T-helper 1 cell treated with Interleukin-12 subunit alpha and Interleukin-12 subunit beta and Interleukin-4 antibody, amounts not matched to agents 30 ng/mL and 1 ng/mL, for 36 hours (primary cell): ENCODE data around the gene PNRC1. TPM values are rescaled to one million over a fixed set of nuclear protein-coding genes. Genes with fewer than 3 reads are reported as not detected.

Experiments
- intact Hi-C: fragments of 100-400 bp; cut with micrococcal nuclease; formaldehyde crosslinking; loops from one replicate; pipeline ENCODE4 v1.15.1; 2024
- total RNA-seq: library from RNA; stranded (reverse); gene quantifications from 2 replicates; pipeline ENCODE4 v1.2.3, GENCODE V29; 2022

The PNRC1 gene
- total RNA-seq, 1 donor from 2014 or later = 75.7 TPM

DNA sequence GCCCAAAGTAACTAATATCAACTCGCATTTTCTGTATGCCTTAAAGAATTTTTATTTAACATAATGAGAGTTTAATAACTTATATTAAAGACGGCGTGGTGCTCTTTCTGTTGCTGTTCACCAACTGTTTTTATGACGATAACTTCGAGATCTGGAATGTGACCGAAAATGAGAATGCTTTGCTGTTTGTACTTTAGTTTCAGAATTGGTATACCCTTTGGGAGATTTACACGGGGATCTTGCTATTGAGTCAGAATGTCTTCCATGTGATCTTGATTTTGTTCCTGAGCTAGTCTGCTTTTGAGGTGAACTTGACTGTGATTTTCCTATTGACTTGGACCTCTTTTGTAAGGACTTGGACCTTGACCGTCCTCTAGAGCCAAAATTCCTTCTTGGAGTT lies 17.9 kb downstream of the PNRC1 start:
- intact Hi-C loops = no loop called here

DNA sequence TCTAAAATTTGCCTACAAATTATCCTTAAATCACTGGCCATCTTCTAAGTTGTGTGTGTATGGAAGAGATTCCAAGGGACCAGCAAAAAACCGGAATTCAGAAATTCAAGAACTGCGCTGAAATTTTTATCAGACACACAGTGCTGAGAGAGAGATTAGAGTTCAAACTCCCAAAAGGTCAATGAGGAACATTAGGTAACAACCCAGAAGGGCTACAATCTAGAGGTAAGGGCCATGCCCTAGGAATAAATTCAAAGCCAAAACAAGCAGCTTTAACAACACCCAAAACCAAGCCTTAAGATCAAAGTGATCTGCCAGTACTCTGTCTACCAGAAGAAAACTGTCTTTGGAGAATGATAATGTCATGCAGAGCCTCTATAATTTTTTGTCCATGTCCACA lies 19.6 kb downstream of the PNRC1 start:
- intact Hi-C loops = no loop called here

DNA sequence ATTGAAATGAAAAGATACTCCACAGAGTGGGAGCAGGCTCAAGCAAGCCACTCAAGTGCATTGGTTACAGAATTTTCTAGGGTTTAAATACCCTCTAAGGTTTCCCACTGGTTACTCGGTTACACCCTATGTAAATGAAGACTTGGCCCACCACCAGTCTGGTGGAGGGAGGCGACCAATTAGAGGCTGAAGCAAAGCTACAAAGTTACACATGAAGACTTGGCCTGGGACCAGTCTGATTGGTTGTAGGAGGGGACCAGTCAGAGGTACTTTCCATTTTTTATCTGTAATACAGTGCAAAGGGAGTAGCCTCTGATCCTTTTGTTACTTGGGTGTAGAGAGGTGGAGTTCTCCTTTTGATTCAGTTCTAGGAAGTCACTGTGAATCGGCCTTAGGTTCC lies 29.7 kb downstream of the PNRC1 start:
- intact Hi-C loops = no loop called here

- intact Hi-C loops = no loop called here
Observed at GRCh38 chr6:89111933-89112332, 31.4 kb downstream of the PNRC1 start.

DNA sequence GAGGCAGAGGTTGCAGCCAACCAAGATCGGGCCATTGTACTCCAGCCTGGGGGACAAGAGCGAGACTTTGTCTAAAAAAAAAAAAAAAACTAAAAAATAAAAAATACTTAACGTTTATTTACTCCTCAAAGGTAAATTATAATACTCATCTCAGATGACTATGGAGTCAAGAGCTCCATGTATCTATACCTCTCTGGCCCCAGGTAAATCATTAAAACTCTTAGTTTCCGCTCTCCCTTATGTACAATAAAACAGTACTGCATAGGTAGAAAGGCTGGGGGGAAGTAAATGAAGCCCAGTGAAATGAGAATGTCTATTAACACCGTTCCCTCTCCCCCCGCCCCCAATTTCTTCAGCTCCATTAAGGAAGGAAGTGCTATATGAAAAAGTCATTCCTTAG lies 36.2 kb downstream of the PNRC1 start:
- intact Hi-C loops = loop anchor here (1.0 to 2.0 kb wide), 2 partner anchors 29 to 36 kb away; partner anchors contain the start of gene PNRC1

DNA sequence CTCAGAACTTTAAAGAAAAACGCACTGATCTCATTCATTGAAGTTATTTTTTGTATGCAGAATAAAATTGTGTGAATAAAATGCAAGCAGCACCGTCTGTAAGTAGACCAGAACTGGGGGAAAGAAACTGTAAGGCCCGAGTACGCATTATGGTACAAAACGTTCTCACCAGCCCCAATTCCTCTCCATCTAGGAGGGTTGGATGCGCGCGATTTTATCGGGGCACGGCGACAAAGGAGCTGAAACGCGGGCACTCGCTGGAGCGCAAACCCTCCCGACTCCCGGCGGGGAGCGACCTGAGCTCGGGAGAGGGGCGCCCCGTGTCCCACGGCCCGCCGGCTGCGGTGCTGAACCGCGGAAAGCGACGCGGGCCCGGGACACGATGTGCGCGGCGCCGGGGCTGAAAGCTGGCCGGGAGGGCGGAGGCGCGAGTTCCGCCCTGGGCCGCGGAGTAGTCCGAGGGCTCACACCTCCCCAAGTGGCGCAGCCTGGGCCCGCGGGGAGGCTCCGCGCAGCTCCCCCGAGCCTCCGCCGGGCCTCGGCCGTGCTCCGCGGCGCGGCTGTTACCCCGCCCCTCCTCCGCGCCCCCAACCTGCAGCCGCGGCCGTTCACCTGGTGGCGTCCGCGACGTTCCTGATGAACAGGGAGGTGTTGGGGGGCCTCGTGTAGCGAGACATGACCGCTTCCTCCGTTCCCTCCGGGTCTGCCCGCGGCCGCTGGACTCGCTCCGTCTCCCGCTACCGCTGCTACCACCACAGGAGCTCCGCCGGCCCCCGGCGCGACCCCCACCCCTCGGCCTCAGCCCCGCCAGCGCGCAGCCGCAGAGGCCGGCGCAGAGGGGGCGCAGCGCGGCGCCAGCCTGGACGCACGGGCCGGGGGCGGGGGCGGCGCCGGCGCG lies 36.9 kb downstream of the PNRC1 start, which contains the start of gene SRSF12:
TSS of gene SRSF12 (minus strand) at position 861 of the 898 bp plus-strand sequence. CDS start at position 677, 184 bp downstream.
- intact Hi-C loops = loop anchor here (1.0 to 2.0 kb wide), 2 partner anchors 28 to 37 kb away; partner anchors contain the start of gene PNRC1

DNA sequence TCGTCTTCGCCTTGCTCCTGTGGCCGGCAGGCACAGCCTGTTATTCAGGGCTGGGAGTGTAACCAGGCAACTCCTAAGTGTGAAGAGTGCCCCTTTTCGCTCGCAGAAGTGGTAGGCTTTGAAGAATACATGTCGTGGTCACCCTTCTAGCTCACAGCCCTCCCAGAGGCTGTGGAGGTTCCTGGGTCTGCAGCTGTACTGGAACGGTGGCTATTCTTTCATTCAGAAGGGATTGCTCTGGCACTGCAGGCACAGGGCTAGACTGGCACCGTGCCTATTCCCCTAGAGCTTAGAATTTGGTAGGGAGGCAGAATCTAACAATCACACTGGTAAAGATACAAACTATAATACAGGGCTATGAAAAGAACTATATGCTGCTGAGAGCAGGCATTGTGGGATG lies 38.4 kb downstream of the PNRC1 start:
- intact Hi-C loops = no loop called here

- intact Hi-C loops = loop anchor here (10.0 kb wide), 1 partner anchor 896 kb away; no protein-coding TSS in a partner anchor
Observed at GRCh38 chr6:89120371-89120770, 39.8 kb downstream of the PNRC1 start.

DNA sequence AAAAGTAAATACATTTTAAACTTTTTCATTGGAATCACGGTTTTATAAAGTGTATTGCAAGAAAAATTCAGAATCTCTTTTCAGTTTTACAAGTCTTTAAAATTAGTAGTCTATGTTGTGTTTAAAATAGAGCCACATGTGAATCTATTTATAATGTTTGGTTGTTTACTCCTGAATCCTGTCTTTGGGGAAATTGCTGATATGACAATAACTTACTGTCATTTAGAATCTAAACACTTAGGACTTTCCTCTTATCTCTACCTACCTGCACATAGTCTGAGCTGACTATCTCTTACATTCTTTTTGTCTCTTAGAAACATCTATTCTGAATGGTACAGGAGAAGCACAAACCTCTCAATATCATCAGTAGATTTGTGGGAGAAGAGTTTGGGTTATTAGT lies 41.4 kb downstream of the PNRC1 start:
- intact Hi-C loops = loop anchor here (1.0 to 10.0 kb wide), 4 partner anchors 120 to 897 kb away; no protein-coding TSS in a partner anchor

DNA sequence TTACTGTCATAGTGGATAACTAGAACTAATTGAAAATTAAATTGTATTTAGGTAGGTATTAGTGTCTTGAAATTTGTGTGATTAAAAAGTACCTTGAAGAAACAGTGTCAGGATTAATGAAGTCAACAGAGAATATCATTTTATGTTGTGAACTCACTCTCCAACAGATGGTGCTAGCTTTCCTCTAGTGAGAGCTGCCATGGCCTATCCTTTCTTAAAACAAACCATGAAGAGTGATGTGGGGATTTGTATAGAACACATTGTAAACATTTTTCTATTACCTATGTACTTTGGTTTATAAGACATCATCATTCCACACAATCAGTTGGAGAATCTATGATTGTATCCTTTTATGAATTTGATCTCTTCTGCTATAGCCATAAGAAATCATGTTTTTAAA lies 42.1 kb downstream of the PNRC1 start:
- intact Hi-C loops = loop anchor here (1.0 to 10.0 kb wide), 5 partner anchors 120 to 898 kb away; no protein-coding TSS in a partner anchor

DNA sequence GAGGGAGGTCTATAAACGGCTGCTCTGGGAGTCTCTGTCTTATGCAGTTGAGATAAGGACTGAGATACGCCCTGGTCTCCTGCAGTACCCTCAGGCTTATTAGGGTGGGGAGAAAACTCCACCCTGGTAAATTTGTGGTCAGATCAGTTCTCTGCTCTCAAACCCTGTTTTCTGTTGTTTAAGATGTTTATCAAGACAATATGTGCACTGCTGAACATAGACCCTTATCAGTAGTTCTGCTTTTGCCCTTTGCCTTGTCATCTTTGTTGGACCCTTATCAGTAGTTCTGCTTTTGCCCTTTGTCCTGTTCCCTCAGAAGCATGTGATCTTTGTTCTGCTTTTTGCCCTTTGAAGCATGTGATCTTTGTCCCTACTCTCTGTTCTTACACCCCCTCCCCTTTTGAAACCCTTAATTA lies 47.7 kb downstream of the PNRC1 start:
- intact Hi-C loops = loop anchor here (10.0 kb wide), 1 partner anchor 903 kb away; no protein-coding TSS in a partner anchor

DNA sequence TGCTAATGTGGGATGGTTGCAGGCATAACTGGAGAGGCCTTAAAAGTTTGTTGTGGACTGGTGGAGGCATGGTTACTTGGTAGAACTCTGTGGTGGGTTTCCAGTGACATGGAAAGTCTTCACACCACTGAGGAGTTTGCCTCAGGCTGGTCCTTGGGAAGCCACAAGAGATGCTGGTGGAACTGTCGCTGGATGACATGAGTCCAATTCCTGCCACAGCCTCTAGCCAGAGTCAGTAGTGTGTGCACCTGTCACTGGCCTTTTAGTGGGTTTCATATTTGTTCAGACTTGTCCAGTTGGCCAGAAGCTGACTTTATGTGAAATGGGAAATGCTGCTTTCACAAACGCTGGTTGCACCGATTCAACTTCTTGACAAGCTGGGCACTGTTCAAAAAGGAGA lies 51.0 kb downstream of the PNRC1 start:
- intact Hi-C loops = no loop called here

DNA sequence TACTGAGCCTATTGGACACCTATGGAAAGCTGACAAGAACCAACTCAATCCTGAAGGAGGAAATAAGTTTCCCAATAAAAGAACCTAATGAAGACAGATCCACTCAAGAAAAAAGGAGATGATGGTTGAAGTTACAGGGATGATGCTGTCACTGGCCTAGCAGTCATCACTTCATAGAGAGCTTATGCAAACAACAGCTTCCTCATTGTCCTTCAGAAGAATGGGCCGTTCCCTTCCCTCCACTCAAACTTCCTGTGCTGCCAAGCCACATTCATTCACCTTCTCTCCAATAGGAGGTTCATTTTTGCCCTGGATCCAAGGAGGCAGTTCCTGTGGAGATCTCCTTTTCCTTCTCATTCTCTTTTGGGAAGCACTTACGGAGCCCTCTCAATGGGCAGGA lies 51.5 kb downstream of the PNRC1 start:
- intact Hi-C loops = no loop called here

GRCh38 chr6:89133981-89134380 lies 53.4 kb downstream of the PNRC1 start:
- intact Hi-C loops = no loop called here

DNA sequence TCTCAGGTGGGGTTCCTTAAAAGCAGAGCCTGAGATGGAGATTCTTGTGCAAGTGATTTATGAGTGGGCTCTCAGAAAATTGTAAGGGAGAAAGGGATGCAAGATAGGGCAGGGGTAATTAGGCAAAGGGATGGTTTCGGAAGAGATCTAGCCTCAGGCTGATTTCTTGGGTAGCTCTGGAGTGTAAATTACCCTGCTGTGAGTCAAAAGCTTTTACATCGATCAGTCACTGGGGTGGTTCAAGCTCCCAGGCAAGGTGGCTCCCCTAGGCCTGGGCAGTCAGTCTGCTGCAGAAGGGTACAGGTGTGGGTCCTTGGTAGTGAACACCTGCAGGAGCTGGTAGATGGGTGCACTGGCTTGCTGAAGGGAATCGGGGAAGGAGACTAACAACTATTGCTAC lies 54.2 kb downstream of the PNRC1 start:
- intact Hi-C loops = no loop called here

Other genes starting within 250 kb of the PNRC1 start
- 24.4 and 26.2 TPM in 2 replicates for gene RNGTT, start 117.1 kb upstream of the PNRC1 start, total RNA-seq
- not detected in 2 replicates for gene SRSF12, start 37.3 kb downstream of the PNRC1 start, total RNA-seq
- 7.2 and 8.2 TPM in 2 replicates for gene PM20D2, start 65.3 kb downstream of the PNRC1 start, total RNA-seq
- gene GABRR1, start 136.6 kb downstream of the PNRC1 start, total RNA-seq = not detected in 2 replicates
- gene GABRR2, start 234.5 kb downstream of the PNRC1 start, total RNA-seq = 1.4 and 1.6 TPM in 2 replicates